GM19468 (cell line): ENCODE results near the gene CHD5.
"Not testable (repeated sequence)": the region's sequence is repeated elsewhere in the genome, so short reads cannot be mapped to it uniquely, and the experiment has no call there.

Experiments used
- ATAC-seq: cut with Tn5 transposase; IDR thresholded peaks from one replicate; pipeline ENCODE4 v1.9.1; 2021; ENCODE audit warnings: mild to moderate bottlenecking, moderate library complexity, moderate number of reproducible peaks; ENCODE audit not compliant: unreplicated experiment; ENCODE audit errors: extremely low read depth

CHD5 gene

DNA sequence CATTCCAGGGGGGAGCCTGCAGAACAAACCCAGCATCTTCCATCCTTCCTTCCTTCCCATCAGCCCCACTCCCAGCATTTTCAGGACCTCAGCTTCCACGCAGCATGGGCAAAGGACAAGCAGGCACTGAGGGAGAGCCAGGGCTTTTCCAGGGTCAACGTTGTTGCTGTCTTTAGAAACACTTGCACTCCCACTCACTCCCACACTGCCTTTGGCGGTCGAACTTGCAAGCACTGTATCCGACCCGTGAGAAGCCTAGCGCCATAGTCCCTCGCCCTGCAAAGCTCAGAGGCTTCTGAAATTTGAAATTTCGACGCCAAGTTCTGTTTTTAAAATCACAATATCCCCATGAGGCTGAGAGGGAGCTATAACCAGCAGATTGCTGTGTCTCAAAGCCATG, 87.0 kb downstream of the CHD5 start:
- ATAC-seq: no peak

DNA sequence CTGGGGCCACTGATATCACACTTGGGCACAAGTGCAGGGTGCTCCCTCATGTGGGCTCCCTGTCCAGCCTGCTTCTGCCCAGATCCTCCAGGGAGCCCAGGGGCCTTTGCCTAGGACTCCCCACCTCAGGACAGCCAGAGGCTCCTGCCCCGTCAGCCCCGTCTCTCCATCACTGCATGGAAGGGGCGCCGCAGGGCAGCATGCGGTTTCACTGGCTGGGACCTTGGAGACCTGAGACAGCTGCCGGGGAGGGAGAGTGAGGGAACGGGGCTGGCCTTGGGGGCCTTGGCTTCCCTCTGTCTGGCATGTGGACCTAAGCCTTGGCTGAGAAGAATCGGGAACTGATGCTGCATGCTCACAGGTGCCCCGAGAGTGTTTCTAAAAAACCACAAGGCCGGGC, 87.9 kb downstream of the CHD5 start:
- ATAC-seq: no peak

DNA sequence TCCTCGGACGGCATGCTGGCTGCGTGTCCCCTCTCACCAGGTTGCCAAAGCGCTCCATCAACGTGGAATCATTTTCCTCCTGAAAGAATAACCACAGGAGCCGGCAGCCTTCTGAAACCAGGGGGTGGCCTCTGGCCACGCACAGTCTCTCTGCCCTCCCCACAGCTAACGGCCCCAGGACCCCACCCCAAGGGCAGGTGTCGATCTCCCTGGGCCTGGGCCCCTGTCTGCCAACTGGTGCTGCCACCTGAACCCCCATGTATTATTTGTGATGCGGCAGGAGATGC, 88.4 kb downstream of the CHD5 start:
- no peak for ATAC-seq

DNA sequence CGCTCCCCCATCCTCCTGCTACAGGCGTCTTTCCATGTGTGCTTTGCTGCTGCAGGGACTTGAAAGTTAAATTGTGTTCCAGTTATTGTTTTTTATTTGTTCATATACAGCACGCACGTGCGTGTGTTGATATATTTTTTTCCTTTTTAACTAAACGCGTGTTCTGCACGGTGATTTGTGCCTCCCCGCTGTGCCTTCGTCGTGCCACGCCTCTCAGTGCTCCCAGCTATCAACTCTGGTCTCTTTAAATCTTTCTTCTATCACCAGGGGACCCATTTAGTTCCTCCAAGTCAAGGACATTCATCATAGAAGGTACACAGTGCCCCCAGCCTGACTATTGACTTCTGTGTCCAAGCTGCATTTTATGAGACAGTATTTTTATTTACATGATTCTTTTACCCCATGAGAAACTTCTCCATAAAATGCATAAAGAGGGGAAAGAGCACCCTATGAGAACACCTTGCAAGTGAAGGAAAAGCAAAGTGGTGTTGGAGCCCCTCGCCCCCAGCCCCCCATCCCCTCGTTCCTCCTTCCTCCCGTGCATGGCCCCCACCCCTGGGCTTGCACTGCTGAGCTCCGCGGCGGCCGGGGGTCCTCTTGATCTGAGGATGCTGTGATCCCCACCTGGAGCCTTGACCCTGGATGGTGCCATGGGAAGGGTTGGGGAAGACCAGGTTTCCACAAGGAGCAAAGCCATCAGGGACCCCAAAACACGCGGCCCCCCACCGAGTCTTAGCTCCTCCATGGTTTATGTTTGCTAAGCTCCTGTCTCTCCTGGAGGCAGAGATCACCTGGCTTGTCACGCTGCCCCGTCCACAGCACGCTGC, 88.9 kb downstream of the CHD5 start:
- no peak for ATAC-seq

DNA sequence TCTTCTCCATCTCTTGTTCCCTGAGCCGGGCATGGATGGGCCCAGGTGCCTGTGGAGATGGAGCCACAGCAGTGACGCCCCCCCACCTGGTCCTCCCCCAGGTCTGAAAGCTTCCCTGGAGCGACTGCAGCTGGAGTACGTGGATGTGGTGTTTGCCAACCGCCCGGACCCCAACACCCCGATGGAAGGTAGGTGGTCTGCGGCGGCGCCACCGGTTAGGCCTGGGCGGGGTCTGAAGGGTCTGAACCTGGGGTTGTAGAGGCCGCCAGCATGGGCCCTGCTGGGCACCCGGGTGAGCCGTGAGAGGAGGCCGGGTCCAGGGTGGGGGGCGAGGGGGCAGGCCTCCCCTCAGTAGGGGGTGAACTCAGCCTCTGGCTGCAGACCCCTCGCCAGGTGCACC, 89.8 kb downstream of the CHD5 start:
- ATAC-seq: no peak

DNA sequence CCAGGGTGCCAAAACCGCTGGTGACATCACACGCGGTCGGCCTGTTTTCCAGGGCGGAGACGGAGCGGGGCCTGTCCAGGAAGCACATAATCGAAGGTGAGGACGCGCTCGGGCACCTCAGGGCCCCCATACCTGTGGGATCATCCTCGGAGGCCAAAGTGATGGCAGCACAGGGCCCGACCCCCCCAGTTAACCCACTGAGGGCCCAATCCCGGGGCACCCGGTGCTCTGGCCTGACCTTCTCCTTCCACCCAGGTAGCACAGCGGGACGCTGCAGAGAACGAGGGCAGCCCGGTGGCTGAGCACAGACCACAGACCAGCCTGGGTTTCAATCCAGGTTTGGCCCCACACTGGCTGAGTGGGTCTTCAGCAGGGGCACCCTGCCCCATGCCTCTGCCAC, 91.2 kb downstream of the CHD5 start:
- ATAC-seq: no peak

DNA sequence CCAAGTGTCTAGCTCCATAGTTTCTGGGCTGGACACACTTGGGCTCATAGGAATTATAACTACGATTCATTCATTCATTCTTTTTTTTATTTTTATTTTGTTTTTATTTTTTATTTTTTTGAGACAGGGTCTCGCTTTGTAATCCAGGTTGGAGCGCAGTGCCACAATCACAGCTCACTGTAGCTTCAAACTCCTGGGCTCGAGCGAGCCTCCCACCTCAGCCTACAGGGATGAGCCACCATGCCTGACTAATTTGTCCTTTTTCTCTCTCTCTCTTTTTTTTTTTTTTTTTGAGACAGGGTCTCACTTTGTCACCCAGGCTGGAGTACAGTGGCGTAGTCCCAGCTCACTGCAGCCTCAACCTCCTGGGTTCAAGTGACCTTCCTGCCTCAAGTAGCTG, 92.2 kb downstream of the CHD5 start:
- no peak for ATAC-seq

DNA sequence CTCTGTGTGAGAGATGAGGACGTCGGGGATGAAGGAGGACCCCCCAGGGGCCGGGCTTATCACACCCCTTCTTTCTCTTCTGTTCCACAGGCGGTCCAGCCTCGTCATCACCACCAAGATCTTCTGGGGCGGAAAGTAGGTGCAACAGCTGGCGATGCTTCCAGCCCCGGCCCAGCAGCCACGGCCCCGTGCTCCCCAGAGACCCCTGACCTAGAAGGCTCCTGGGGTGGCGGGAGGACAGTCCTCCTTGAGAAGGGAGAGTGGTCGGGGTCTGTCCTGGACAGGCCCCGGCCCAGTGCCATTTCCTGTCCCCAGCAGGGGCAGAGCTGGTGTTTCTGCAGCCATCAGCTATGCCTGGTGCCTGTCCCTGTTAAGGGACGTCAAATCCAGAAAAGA, 92.7 kb downstream of the CHD5 start:
- ATAC-seq: no peak

DNA sequence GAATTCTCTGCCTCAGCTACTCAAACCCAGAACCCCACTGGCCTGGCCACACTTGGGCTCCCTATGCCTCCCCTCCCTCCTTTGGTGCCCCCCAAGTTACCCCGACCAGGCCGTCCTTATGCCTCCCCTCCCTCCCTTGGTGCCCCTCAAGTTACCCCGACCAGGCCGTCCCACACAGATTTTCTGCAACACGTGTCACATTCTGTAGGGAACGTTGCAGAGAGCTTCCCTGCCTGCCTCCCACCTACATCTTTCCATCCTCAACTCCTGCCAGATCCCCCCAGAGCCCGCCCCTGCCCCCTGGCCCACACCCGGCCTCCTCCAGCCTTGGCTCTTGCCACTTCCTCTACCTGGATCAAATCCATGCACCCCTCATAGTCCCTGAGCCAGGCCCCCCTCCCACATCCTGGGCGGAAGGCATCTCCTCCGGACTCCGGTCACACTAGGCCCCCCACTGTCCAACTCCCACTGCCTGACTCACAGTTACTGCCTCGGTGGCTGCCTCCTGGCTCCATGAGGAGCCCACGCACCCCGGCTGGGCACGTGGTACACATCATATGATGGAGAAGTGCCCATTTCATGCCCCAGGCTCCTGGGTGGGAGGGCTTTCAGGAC, 93.3 kb downstream of the CHD5 start:
- ATAC-seq: no peak

DNA sequence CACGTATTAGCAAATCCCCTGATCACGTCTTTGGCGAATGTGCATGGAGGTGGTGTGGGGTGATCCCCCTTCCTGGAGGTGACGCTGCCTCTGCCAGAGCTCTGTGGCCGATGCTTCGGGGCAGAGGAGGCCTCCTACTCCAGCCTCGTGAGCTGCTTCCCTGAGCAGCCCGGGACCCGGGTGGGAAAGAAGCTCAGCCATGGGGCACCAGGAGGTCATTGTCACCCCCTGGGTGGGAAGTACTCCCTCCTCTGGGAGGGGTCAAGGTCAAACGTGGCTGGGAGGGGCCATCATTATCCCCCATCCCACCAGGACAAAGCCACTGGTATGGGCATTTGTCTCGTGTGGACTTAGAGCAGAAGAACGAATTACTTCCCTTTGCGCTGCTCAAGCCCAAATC, 93.8 kb downstream of the CHD5 start:
- ATAC-seq: no peak

DNA sequence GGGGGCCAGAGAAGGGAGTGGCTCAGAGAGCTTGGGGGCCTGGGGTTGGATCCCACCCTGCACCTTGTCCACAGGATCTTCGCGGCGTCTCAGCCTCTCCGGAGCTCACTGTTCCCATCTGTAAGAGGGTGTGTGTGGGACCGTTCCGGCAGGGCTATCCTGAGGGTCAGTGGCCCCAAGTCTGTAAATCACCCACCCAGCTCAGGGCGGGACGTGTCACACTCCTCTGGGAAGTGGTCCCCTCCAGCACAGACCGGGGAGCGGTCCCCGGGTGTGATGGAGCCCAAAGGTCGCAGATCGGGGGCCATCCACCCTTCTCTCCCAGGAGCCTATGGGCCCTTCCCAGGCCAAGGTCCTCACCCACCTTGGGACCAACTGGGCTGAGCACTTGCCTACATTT, 94.5 kb downstream of the CHD5 start:
- no peak for ATAC-seq

DNA sequence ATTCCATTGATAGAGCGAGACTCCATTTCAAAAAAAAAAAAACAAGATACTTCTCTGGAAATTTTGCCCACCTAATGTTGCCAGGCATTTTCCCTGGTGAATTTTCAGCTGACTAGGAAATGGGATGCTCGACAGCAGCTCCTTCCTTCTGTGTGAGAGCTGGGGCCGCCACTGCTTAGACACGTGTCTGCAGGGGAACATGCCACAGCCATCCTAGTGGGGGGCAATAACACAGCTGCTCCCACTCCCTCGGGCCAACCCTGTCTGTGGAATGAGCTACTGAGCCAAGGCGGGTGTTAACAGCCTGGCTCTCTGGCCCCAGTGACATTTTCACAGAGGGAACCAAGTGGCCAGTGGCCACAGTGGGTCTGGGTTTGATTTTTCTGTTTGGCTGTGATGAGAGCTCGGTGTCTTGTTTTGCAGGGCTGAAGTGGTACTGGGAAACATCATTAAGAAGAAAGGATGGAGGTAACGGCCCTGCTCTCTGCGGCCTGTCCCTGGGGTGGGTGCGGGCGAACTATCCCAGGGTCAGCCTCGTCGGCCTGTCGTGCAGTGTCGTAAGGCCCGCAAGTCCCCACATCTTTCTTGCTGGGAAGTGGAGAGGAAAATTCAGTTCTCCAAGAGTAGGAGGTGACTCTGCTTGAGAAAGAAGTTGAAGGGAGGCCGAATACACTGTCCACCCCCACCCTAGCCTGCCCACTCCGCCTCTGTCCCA, 95.2 kb downstream of the CHD5 start:
- no peak for ATAC-seq

DNA sequence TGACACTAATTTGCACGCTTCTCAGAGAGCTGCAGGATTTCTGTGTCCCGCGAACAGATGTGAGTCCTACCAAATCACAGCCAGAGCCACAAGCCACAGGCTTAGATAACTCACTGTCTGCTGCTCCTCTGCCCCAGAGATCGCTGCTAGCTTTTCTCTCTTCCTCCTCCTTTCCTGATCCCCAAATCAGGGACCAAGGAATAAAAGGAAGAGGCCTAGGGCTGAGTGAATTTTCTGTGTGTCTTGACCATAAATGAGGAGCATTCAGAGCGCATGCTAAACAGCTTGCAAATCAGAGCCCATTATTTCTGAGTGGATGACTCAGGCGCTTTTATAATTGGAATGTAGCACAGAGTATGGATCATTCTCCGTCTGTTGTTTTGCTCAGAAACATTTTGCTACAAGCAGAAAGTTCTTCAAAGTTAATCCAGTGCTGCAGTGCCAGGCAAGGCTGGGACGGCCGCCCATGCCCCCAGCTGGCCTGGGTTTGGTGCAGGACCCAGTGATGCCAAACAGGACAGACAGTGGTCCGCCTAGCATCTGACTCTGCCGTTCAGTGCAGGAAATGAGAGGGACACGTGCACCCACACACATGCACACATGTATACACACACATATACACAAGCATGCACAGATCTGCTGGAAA, 96.2 kb downstream of the CHD5 start:
- no peak for ATAC-seq

DNA sequence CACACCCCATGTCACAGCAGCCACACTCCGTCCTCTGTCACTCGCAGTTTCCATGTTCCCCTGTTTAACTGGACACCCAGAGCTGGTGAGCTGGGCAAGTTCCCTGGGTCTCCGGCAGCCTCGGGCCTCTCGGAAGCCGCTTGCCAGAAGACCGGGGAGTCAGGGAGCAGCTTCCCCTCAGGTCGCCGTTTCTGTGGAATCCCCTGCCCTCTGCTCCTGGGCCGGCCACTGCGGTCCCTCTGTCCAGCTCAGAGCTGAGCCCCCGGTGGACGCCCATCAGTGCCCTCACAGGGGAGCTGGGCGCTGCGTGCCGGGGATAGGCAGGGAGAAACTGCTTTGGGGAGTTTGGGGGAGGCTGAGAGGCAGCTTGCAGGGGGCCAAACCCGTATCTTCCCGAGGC, 96.7 kb downstream of the CHD5 start:
- no peak for ATAC-seq

DNA sequence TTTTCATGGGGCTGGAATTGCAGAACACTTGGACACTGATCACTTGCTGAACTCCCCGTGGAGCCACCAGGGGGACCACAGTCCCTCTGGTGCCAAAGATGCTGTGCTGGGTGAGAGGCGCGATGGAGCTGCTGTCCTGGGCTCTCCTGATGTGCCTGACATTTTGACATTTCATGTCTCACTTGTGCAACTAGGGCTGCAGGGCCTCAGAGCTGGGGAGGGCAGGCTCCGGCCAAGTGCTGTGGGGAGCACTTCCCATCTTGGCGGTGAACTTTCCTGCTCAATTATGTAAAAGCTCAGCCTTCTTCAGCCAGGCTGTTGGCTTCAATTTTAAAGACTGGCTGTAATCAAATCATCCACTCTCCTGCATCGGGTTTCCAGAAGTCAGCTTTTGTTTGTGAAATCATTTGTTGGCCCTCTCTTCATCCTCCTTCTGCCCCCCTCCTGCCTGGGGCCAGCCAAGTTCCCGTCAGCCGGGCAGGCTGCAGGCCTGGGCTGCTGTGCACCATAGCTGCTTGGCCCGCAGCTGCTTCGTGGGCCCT, 97.6 kb downstream of the CHD5 start:
- no peak for ATAC-seq

DNA sequence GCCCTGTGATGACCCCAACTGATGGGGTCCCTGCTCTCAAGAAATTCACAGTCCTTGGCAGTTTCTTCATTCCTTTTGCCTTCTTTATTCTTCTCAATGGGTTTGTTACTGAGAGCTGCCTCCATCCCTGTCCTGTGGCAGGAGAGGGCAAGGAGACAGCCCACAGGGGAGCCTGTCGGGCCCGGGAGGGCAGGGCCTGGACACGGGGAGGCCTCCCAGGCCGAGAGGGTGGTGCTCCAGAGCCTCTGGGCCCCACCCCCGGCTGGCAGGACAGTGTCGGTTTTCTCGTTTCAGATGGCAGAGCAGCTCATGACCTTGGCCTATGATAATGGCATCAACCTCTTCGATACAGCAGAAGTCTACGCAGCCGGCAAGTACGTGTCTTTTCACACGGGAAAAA, 98.2 kb downstream of the CHD5 start:
- ATAC-seq: no peak

DNA sequence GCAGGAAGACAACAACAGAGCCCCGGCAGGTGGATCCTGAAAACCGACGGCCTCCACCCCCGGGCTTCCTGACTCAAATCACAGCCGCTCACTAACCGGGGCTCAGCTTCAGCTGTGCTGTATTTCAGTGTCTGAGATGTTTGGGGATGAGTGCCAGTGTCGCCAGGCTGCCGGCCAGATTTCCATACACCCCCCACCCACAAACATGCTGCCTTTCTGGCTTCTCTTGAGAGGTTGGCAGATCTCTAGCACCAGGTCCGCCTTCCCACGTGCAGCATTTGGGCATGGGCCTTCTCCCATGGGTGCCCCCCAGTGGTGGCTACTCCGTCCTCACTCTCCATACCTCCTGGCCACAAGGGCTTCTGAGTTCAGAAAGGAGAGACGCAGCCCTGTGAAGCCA, 99.7 kb downstream of the CHD5 start:
- ATAC-seq: no peak

DNA sequence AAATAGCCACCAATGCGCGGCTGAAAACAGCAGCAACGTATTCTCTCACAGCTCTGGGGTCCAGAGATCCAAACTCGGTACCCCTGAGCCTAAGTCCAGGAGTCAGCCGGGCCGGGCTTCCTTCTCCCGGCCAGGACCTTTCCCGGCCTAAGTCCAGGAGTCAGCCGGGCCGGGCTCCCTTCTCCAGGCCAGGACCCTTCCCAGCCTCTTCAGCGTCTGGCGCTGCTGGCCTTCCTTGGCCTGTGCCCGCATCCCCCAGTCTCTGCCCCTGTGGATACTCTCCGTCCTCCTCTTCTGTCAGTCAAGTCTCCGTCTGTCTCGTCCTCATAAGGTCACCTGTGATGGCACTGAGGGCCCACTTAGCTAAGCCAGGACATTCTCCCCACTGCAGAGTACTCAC, 102.2 kb downstream of the CHD5 start:
- ATAC-seq: no peak

DNA sequence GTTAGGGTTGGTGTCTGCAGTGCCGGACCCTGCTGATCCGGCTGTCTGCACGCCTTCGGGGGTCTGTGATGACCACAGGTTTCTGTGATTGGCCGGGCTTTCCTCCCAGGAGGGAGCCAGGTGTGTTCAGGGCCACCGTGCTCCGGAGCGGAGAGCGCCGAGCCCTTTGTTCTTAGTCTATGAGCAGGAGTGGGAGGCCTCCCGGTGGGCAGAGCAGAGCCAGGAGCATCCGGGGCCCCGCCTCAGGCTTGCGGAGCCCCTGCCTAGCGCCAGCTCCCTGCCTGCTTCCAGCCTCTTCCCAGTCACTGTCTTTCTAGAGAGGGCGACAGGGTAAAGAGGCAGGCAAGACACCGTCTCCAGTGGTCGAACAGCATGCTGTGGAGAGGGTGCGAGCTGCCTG, 102.6 kb downstream of the CHD5 start:
- ATAC-seq: no peak

DNA sequence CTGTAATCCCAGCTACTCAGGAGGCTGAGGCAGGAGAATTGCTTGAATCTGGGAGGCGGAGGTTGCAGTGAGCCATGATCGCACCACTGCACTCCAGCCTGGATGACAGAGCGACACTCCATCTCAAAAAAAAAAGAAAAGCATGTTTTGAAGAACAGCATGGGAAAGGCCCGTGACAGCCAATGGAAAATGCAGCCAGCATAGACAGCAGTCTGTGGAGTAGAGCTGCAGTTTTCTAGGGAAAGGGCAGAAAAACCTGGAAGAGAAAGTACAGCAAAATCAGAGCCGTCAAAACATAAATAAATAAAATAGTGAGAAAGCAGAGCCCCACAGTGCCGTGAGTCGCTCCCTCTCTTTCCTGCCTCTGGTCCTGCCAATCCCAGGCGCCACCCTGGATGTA, 103.1 kb downstream of the CHD5 start:
- ATAC-seq: not testable (repeated sequence)

DNA sequence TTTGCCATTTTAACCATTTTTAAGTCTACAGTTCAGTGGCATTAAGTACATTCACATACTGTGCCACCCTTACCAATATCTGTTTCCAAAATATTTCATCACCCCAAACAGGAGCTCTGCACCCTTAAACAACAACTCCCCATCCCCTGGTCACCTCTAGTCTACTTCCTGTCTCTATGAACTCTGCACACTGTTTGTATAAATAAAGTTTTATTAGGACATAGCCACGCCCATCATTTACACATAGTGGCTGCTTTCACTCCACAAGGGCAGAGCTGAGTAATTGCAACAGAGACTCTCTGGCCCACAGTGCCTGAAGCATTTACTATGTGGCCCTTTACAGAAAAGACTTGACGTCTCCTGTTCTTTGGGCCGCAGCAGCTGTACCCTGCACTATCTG, 104.4 kb downstream of the CHD5 start:
- ATAC-seq: no peak
